GM19025 (cell line): ENCODE measurements around the gene CD28.

Experiments
- ATAC-seq: cut with Tn5 transposase; IDR thresholded peaks from one replicate; pipeline ENCODE4 v1.9.1; 2021; ENCODE audit warnings: mild to moderate bottlenecking, low read depth, moderate library complexity; ENCODE audit not compliant: unreplicated experiment

CD28 gene

GRCh38 chr2:203713381-203713780 lies 6.9 kb downstream of the CD28 start:
- no peak for ATAC-seq

GRCh38 chr2:203714112-203714511 lies 7.7 kb downstream of the CD28 start:
- ATAC-seq, result no peak

GRCh38 chr2:203715744-203716143 lies 9.3 kb downstream of the CD28 start:
- ATAC-seq, result no peak

GRCh38 chr2:203718087-203718486 lies 11.6 kb downstream of the CD28 start:
- peak; percentile 88 for ATAC-seq

GRCh38 chr2:203719456-203720410 lies 13.3 kb downstream of the CD28 start:
- ATAC-seq, result no peak

GRCh38 chr2:203720915-203721672 lies 14.7 kb downstream of the CD28 start:
- ATAC-seq, result no peak

GRCh38 chr2:203721781-203722300 lies 15.4 kb downstream of the CD28 start:
- ATAC-seq, result no peak

- no peak for ATAC-seq
Measured at GRCh38 chr2:203722411-203722810, 16.0 kb downstream of the CD28 start.

- ATAC-seq, result no peak
Measured at GRCh38 chr2:203728321-203728720, 21.9 kb downstream of the CD28 start.

GRCh38 chr2:203730076-203730729 lies 23.8 kb downstream of the CD28 start:
- ATAC-seq, result no peak

GRCh38 chr2:203730883-203731282 lies 24.4 kb downstream of the CD28 start:
- ATAC-seq, result no peak

GRCh38 chr2:203732092-203732952 lies 25.9 kb downstream of the CD28 start:
- ATAC-seq, result no peak

- no peak for ATAC-seq
Measured at GRCh38 chr2:203732953-203733510, 26.6 kb downstream of the CD28 start.

GRCh38 chr2:203733684-203734083 lies 27.2 kb downstream of the CD28 start:
- ATAC-seq, result no peak

GRCh38 chr2:203734276-203734983 lies 28.0 kb downstream of the CD28 start:
- ATAC-seq, result no peak

GRCh38 chr2:203737360-203737759 lies 30.9 kb downstream of the CD28 start:
- ATAC-seq, result no peak

GRCh38 chr2:203739351-203739750 lies 32.9 kb downstream of the CD28 start:
- no peak for ATAC-seq

GRCh38 chr2:203740871-203741281 lies 34.4 kb downstream of the CD28 start:
- ATAC-seq, result no peak

GRCh38 chr2:203741566-203741965 lies 35.1 kb downstream of the CD28 start:
- no peak for ATAC-seq
